CD14-positive monocyte (primary cell): ENCODE measurements around the gene TMEM248. TPM values are rescaled to one million over a fixed set of nuclear protein-coding genes. Genes with fewer than 3 reads are reported as not detected.
A peak's percentile ranks its signal among the peaks of the same experiment; 100 is the strongest.
"Not testable (repeated sequence)": the region's sequence is repeated elsewhere in the genome, so short reads cannot be mapped to it uniquely, and the experiment has no call there.

Experiments used
- DNase-seq, 3 donors: peaks; one replicate each; pipeline ENCODE4 v3.0.0-alpha.2; 2011 to 2022
- H2AFZ ChIP-seq: 2 replicates; pipeline ENCODE4 v1.6.0; 2012; ENCODE audit warnings: mild to moderate bottlenecking, low read depth, low read length, inconsistent platforms; ENCODE audit not compliant: insufficient read depth, poor library complexity, severe bottlenecking
- H3K27ac ChIP-seq, 2 donors: 1 replicate in 1 of 2; 2 replicates in 1 of 2; pipeline ENCODE4 v1.5.1; 2012 to 2013; ENCODE audit warnings: low read length in 2 of 2, control low read depth in 1 of 2, inconsistent platforms in 1 of 2, low read depth in 1 of 2, mild to moderate bottlenecking in 1 of 2
- H3K27me3 ChIP-seq, 2 donors: one replicate each; pipeline versions ENCODE4 v1.6.0 to v1.6.1; 2011 to 2013; ENCODE audit warnings: low read length in 2 of 2; ENCODE audit not compliant: control insufficient read depth in 2 of 2, insufficient read depth in 2 of 2
- H3K36me3 ChIP-seq, 2 donors: replicated peaks in 1 of 2; 1 replicate in 1 of 2; 2 replicates in 1 of 2; pipeline versions ENCODE4 v1.5.1 to v1.6.1; 2012 to 2013; ENCODE audit warnings: low read length in 2 of 2, control low read depth in 1 of 2, inconsistent platforms in 1 of 2, mild to moderate bottlenecking in 1 of 2; ENCODE audit not compliant: insufficient read depth in 2 of 2, control insufficient read depth in 1 of 2
- H3K4me1 ChIP-seq, 2 donors: 1 replicate in 1 of 2; 2 replicates in 1 of 2; pipeline versions ENCODE4 v1.5.1 to v1.6.1; 2012 to 2013; ENCODE audit warnings: low read length in 2 of 2, control low read depth in 1 of 2, inconsistent platforms in 1 of 2, mild to moderate bottlenecking in 1 of 2, moderate library complexity in 1 of 2; ENCODE audit not compliant: insufficient read depth in 2 of 2, control insufficient read depth in 1 of 2
- H3K4me2 ChIP-seq: replicated peaks from 2 replicates; pipeline ENCODE3; 2012; ENCODE audit warnings: low read length, moderate library complexity, mild to moderate bottlenecking; ENCODE audit not compliant: poor library complexity, severe bottlenecking; ENCODE audit errors: extremely low read depth
- H3K4me3 ChIP-seq, 3 experiments: fragments of 200-600 bp in 1 of 3; sonication (generic) in 1 of 3; replicated peaks in 1 of 3; 1 replicate in 2 of 3; 2 replicates in 1 of 3; pipeline ENCODE4 v1.5.1; 2011 to 2013; ENCODE audit warnings: low read length in 3 of 3, mild to moderate bottlenecking in 3 of 3, control low read depth in 2 of 3, low read depth in 2 of 3, inconsistent platforms in 1 of 3, moderate library complexity in 1 of 3
- H3K79me2 ChIP-seq: 2 replicates; pipeline ENCODE4 v1.6.0; 2012; ENCODE audit warnings: mild to moderate bottlenecking, control low read depth, inconsistent platforms, low read length, moderate library complexity; ENCODE audit not compliant: insufficient read depth
- H3K9ac ChIP-seq: 2 replicates; pipeline ENCODE4 v1.6.0; 2017; ENCODE audit warnings: low read length, mild to moderate bottlenecking; ENCODE audit not compliant: insufficient read depth, poor library complexity, severe bottlenecking
- H3K9me3 ChIP-seq, 2 donors: replicated peaks in 1 of 2; 1 replicate in 1 of 2; 2 replicates in 1 of 2; pipeline versions ENCODE4 v1.5.1 to v1.6.1; 2012 to 2013; ENCODE audit warnings: low read length in 2 of 2, control low read depth in 1 of 2; ENCODE audit not compliant: control insufficient read depth in 1 of 2, insufficient read depth in 1 of 2
- H4K20me1 ChIP-seq: 2 replicates; pipeline ENCODE4 v1.6.0; 2012; ENCODE audit warnings: mild to moderate bottlenecking, low read length, control low read depth, moderate library complexity; ENCODE audit not compliant: insufficient read depth
- H3K27ac Mint-ChIP-seq, 7 donors: one replicate each; pipeline ENCODE4 v1.8.0; 2020; ENCODE audit warnings: mild to moderate bottlenecking in 7 of 7, mixed read lengths in 7 of 7, moderate library complexity in 6 of 7, inconsistent platforms in 2 of 7
- H3K27me3 Mint-ChIP-seq, 3 donors: one replicate each; pipeline ENCODE4 v1.8.0; 2021 to 2022; ENCODE audit warnings: low read depth in 3 of 3, mild to moderate bottlenecking in 3 of 3, mixed read lengths in 3 of 3, moderate library complexity in 3 of 3, inconsistent platforms in 1 of 3
- H3K36me3 Mint-ChIP-seq, 2 donors: one replicate each; pipeline ENCODE4 v1.8.0; 2020; ENCODE audit warnings: mixed read lengths in 2 of 2, inconsistent platforms in 1 of 2, mild to moderate bottlenecking in 1 of 2
- H3K4me1 Mint-ChIP-seq: one replicate; pipeline ENCODE4 v1.8.0; 2020; ENCODE audit warnings: mild to moderate bottlenecking, mixed read lengths
- H3K4me3 Mint-ChIP-seq, 2 donors: one replicate each; pipeline ENCODE4 v1.8.0; 2020; ENCODE audit warnings: mild to moderate bottlenecking in 2 of 2, mixed read lengths in 2 of 2, moderate library complexity in 1 of 2
- H3K9me3 Mint-ChIP-seq, 7 donors: one replicate each; pipeline ENCODE4 v1.8.0; 2020 to 2022; ENCODE audit warnings: mixed read lengths in 7 of 7, mild to moderate bottlenecking in 6 of 7, moderate library complexity in 6 of 7, inconsistent platforms in 2 of 7
- CTCF ChIP-seq: fragments of 200-600 bp; IDR thresholded peaks from one replicate; pipeline ENCODE4 v1.8.0; 2022; ENCODE audit warnings: antibody characterized with exemption, mild to moderate bottlenecking
- WGBS: methylation state at CpG from one replicate; pipeline ENCODE4 v1.1.5; 2013; ENCODE audit warnings: missing lambda C conversion rate; ENCODE audit not compliant: insufficient coverage; 5-methylcytosine and 5-hydroxymethylcytosine counted together
- intact Hi-C, 2 donors: fragments of 100-400 bp; cut with micrococcal nuclease; formaldehyde crosslinking; loops; one replicate each; pipeline versions ENCODE4 v1.15.0 to v1.15.1; 2023
- polyA plus RNA-seq, 3 donors: library from polyadenylated mRNA; depleted of rRNA in 1 of 3; unstranded in 2 of 3; stranded (reverse) in 1 of 3; fragments of 300-500 nt in 2 of 3; fragments of >200 nt in 1 of 3; fragmentation: Illumina TruSeq in 2 of 3; gene quantifications; 1 replicate in 2 of 3; 2 replicates in 1 of 3; pipeline ENCODE4 v1.2.3, GENCODE V29; 2012 to 2021

TMEM248 gene
- polyA plus RNA-seq, 3 donors, result 67.5 to 82.3 (median 78.3) TPM

- H3K36me3 ChIP-seq, result no peaks in the 10 kb centered on the region
- no peak for TF ChIP-seq CTCF
- no peak overlapping the region for H2AFZ ChIP-seq
- intact Hi-C loops, result no loop called here
- DNase-seq, result no peak
- no peaks in the 10 kb centered on the region for H3K9me3 ChIP-seq
- no peaks in the 10 kb centered on the region for H3K79me2 ChIP-seq
- peaks cover 3 to 13% of the 10 kb centered on the region in 2 donors for H3K36me3 Mint-ChIP-seq
- WGBS, result 88% methylated on average over 4 of the region's 4 CpGs
- no peaks in the 10 kb centered on the region for H4K20me1 ChIP-seq
- peaks cover 3% of the 10 kb centered on the region for H3K4me1 Mint-ChIP-seq
- H3K27me3 ChIP-seq, result no peaks in the 10 kb centered on the region
- no peak overlapping the region for H3K9ac ChIP-seq
- peak overlapping the region in 1 of 7 donors; percentile 27 for H3K27ac Mint-ChIP-seq
- no peaks in the 10 kb centered on the region for H3K4me1 ChIP-seq
- no peak overlapping the region for H3K4me3 Mint-ChIP-seq
- H3K4me3 ChIP-seq, result no peak overlapping the region
- H3K27ac ChIP-seq, result no peak overlapping the region
- H3K27me3 Mint-ChIP-seq, result peaks cover 0 to 3% (median 3%) of the 10 kb centered on the region in 3 donors
- H3K9me3 Mint-ChIP-seq, result no peaks in the 10 kb centered on the region
- H3K4me2 ChIP-seq, result no peak overlapping the region
Measured at GRCh38 chr7:66886152-66886551, 34.9 kb upstream of the TMEM248 start.

GRCh38 chr7:66888223-66888622 is 32.8 kb upstream of the TMEM248 start:
- DNase-seq, H3K4me3 Mint-ChIP-seq, H3K27ac ChIP-seq, H3K4me3 ChIP-seq, H3K27me3 Mint-ChIP-seq, H3K27me3 ChIP-seq, H2AFZ ChIP-seq, H3K4me1 Mint-ChIP-seq, H3K4me2 ChIP-seq, H4K20me1 ChIP-seq, intact Hi-C loops, H3K79me2 ChIP-seq, H3K9ac ChIP-seq, H3K36me3 ChIP-seq, H3K4me1 ChIP-seq, H3K9me3 ChIP-seq, H3K9me3 Mint-ChIP-seq: not testable (repeated sequence)
- Mint-ChIP-seq H3K27ac (peak overlapping the region in 1 of 7 donors; percentile 1), H3K36me3 (peaks cover 1 to 11% of the 10 kb centered on the region in 2 donors)
- 75% methylated on average over 2 of the region's 3 CpGs for WGBS
